Measurements from ENCODE around the gene CCDC134.

The CCDC134 gene

DNA sequence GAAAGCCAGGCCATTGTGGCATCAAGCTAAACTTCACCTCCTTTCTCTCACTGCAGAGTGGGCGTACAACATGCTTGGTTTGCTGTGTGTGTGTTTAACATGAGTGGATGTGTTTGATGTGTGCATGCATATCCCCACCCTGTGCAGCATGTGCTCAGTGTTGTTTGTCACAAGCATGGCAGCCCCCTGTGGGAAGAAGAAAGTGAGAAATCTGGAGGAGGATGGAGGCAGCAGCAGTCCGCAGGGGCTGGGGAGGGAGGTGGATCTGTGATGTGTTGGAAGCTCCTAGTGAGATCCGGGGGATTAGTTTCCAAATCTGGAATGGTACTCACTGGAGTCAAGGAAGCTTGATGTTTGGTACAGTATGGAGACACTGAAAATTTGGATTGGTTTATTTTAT, 24.1 kb upstream of the CCDC134 start:
- Histone ChIP-seq H3K36me3 (ENCODE audit: control insufficient read depth, insufficient read depth, low read length) (no peaks in the 10 kb centered on the region), H3K9ac (no peak overlapping the region), H3K79me2 (no peaks in the 10 kb centered on the region), H3K4me2 (ENCODE audit: low read length) (no peak overlapping the region), H3K27ac (no peak overlapping the region), H3K4me1 (no peaks in the 10 kb centered on the region), H3K27me3 (ENCODE audit: control insufficient read depth, insufficient read depth, low read length) (no peaks in the 10 kb centered on the region), H3K4me3 (ENCODE audit: low read depth, low read length) (no peak overlapping the region), H3K9me3 (ENCODE audit: control insufficient read depth, low read length) (no peaks in the 10 kb centered on the region), H2AFZ (no peak overlapping the region)
- TF ChIP-seq, protein P1, sequence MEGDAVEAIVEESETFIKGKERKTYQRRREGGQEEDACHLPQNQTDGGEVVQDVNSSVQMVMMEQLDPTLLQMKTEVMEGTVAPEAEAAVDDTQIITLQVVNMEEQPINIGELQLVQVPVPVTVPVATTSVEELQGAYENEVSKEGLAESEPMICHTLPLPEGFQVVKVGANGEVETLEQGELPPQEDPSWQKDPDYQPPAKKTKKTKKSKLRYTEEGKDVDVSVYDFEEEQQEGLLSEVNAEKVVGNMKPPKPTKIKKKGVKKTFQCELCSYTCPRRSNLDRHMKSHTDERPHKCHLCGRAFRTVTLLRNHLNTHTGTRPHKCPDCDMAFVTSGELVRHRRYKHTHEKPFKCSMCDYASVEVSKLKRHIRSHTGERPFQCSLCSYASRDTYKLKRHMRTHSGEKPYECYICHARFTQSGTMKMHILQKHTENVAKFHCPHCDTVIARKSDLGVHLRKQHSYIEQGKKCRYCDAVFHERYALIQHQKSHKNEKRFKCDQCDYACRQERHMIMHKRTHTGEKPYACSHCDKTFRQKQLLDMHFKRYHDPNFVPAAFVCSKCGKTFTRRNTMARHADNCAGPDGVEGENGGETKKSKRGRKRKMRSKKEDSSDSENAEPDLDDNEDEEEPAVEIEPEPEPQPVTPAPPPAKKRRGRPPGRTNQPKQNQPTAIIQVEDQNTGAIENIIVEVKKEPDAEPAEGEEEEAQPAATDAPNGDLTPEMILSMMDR (IDR thresholded peaks at IDR 0.05): no peak

DNA sequence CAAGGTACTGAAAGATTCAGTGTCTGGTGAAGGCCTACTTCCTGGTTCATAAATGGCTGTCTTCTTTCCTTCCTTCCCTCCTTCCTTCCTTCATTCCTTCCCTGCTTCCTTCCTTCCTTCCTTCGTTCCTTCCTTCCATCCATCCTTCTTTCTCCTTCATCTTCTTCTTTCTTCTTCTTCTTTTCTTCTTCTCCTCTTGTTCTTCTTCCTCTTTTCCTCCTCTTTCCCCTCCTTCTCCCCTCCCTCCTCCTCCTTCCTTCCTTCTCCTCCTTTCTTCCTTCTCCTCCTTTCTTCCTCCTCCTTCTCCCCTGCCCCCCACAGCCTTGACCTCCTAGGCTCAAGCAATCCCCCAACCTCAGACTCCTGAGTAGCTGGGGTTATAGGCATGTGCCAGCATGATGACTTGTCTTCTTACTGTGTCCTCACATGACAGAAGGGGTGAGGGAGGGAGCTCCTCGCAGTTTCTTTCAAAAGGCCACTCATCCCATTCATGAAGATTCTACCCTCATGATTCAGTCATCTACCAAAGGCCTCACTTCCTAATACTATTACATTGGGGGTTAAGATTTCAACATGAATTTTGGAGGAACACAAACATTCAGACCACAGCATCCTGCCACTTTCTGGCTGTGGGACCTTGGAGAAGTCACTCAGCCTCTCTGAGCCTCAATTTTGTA, 22.6 kb upstream of the CCDC134 start:
- H3K79me2 ChIP-seq: no peaks in the 10 kb centered on the region
- no peaks in the 10 kb centered on the region for H3K36me3 ChIP-seq (ENCODE audit: control insufficient read depth, insufficient read depth, low read length)
- no peak overlapping the region for H3K4me3 ChIP-seq (ENCODE audit: low read depth, low read length)
- TF ChIP-seq, protein P1 (IDR thresholded peaks at IDR 0.05): no peak
- no peaks in the 10 kb centered on the region for H3K27me3 ChIP-seq (ENCODE audit: control insufficient read depth, insufficient read depth, low read length)
- no peak overlapping the region for H3K9ac ChIP-seq
- no peak overlapping the region for H2AFZ ChIP-seq
- H3K9me3 ChIP-seq (ENCODE audit: control insufficient read depth, low read length): no peaks in the 10 kb centered on the region
- H3K27ac ChIP-seq: no peak overlapping the region
- H3K4me1 ChIP-seq: no peaks in the 10 kb centered on the region
- H3K4me2 ChIP-seq (ENCODE audit: low read length): no peak overlapping the region

DNA sequence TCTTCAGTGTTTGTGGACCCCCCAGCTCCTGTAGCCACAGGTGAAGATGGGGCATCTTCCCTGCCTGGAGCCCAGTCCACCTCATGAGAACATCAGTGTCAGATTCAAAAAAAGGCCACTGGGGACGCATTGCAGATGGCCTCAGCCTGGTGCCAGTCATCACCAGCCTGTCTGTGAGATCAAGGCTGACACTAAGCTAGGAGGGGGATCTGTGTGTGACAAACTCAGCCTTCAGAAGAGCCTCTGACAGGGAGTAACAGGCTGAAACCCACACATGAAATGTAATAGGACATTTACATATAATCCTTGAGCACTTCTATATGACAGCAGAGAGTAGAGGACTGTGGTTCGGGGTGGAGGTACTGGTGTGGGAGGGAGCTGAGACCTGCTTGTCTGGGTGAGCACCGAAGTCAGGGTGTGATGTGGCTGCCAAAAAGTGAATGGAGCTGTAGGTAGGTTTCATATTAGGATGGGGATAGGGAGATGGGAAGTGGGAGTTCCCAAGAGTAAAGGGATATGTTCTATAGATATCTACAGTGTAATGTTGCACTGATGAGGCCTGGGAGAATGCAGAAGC, 20.5 kb upstream of the CCDC134 start:
- TF ChIP-seq, protein P1 (IDR thresholded peaks at IDR 0.05): no peak

DNA sequence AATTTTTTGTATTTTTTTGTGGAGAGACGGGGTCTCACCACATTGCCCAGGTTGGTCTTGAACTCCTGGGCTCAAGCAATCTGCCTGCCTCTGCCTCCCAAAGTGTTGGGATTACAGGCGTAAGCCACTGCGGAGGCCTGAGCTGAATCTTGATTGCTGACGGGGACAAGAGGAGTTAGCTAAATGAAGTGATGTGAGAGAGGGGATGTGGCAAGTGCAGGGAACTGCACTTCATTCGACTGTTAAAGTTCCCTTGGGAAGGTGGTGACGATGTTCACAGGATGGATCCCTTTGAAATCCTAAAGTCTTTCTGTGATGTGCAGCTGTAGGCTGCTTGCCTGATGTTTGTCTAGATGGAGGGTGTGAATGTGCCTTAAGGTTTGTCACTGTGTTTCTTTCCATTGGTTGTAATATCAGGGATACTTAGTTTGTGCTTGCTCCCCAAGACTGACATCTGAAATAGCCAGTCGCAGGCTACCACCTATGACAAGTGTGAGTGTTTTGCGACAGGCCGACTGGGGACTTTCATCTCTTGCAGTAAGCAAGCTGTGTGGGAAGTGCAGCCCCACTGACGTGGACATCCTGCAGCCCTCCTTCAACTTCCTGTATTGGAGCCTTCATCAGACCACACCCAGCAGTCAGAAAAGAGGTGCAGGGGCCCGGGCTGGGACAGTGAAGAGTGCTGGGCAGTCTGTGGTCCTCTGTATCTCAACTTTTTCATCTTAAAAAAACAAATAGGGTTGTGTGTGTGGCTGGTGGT, 19.6 kb upstream of the CCDC134 start:
- no peak overlapping the region for H2AFZ ChIP-seq
- no peak overlapping the region for H3K4me3 ChIP-seq (ENCODE audit: low read depth, low read length)
- no peak overlapping the region for H3K27ac ChIP-seq
- no peak overlapping the region for H3K9ac ChIP-seq
- H3K4me1 ChIP-seq: no peaks in the 10 kb centered on the region
- H3K36me3 ChIP-seq (ENCODE audit: control insufficient read depth, insufficient read depth, low read length): no peaks in the 10 kb centered on the region
- TF ChIP-seq, protein P1 (IDR thresholded peaks at IDR 0.05): no peak
- no peaks in the 10 kb centered on the region for H3K27me3 ChIP-seq (ENCODE audit: control insufficient read depth, insufficient read depth, low read length)
- no peaks in the 10 kb centered on the region for H3K9me3 ChIP-seq (ENCODE audit: control insufficient read depth, low read length)
- no peaks in the 10 kb centered on the region for H3K79me2 ChIP-seq
- no peak overlapping the region for H3K4me2 ChIP-seq (ENCODE audit: low read length)

More for the DNA sequence above, 20.5 kb upstream of the CCDC134 start:
- H3K9ac ChIP-seq: no peak overlapping the region
- H3K9me3 ChIP-seq (ENCODE audit: control insufficient read depth, low read length): no peaks in the 10 kb centered on the region
- no peak overlapping the region for H3K4me2 ChIP-seq (ENCODE audit: low read length)
- no peak overlapping the region for H2AFZ ChIP-seq
- H3K27ac ChIP-seq: no peak overlapping the region
- no peaks in the 10 kb centered on the region for H3K27me3 ChIP-seq (ENCODE audit: control insufficient read depth, insufficient read depth, low read length)
- H3K36me3 ChIP-seq (ENCODE audit: control insufficient read depth, insufficient read depth, low read length): no peaks in the 10 kb centered on the region
- no peak overlapping the region for H3K4me3 ChIP-seq (ENCODE audit: low read depth, low read length)
- H3K4me1 ChIP-seq: no peaks in the 10 kb centered on the region
- H3K79me2 ChIP-seq: no peaks in the 10 kb centered on the region
